Osteoblast (primary cell): ENCODE measurements around the gene SERTAD2. TPM values are rescaled to one million over a fixed set of nuclear protein-coding genes. Genes with fewer than 3 reads are reported as not detected.

Source experiments
- DNase-seq: peaks from one replicate; pipeline ENCODE4 v3.0.0; 2011; ENCODE audit warnings: low spot score, mixed read lengths; ENCODE audit not compliant: insufficient read length; ENCODE audit errors: missing footprints
- H2AFZ ChIP-seq: 2 replicates; pipeline ENCODE4 v1.6.0; 2011; ENCODE audit warnings: mild to moderate bottlenecking, low read length
- H3K27ac ChIP-seq: 2 replicates; pipeline ENCODE4 v1.5.1; 2011; ENCODE audit warnings: mild to moderate bottlenecking, low read depth, low read length, moderate library complexity
- H3K27me3 ChIP-seq: 2 replicates; pipeline ENCODE4 v1.6.0; 2012; ENCODE audit warnings: mild to moderate bottlenecking, control low read depth, inconsistent platforms, low read length, moderate library complexity; ENCODE audit not compliant: insufficient read depth
- H3K36me3 ChIP-seq: 2 replicates; pipeline ENCODE4 v1.5.1; 2011; ENCODE audit warnings: mild to moderate bottlenecking, low read length, control low read depth, moderate library complexity; ENCODE audit not compliant: insufficient read depth
- H3K4me1 ChIP-seq: 2 replicates; pipeline ENCODE4 v1.5.1; 2011; ENCODE audit warnings: mild to moderate bottlenecking, low read length, control low read depth, moderate library complexity; ENCODE audit not compliant: insufficient read depth
- H3K4me2 ChIP-seq: 2 replicates; pipeline ENCODE4 v1.6.0; 2011; ENCODE audit warnings: mild to moderate bottlenecking, low read length; ENCODE audit not compliant: insufficient read depth
- H3K4me3 ChIP-seq: fragments of 200-600 bp; sonication (generic); 3 replicates; pipeline ENCODE4 v1.5.1; 2012; ENCODE audit warnings: mild to moderate bottlenecking, low read length, inconsistent platforms; ENCODE audit not compliant: insufficient read depth
- H3K79me2 ChIP-seq: 2 replicates; pipeline ENCODE4 v1.6.0; 2012; ENCODE audit warnings: mild to moderate bottlenecking, low read length, control low read depth, inconsistent platforms; ENCODE audit not compliant: insufficient read depth
- H3K9me3 ChIP-seq: 2 replicates; pipeline ENCODE4 v1.5.1; 2011; ENCODE audit warnings: low read depth, low read length, control low read depth
- H4K20me1 ChIP-seq: 2 replicates; pipeline ENCODE4 v1.6.0; 2012; ENCODE audit warnings: mild to moderate bottlenecking, low read length, control low read depth; ENCODE audit not compliant: insufficient read depth
- CTCF ChIP-seq: IDR thresholded peaks from 2 replicates; pipeline ENCODE4 v1.5.1; 2011; ENCODE audit warnings: mild to moderate bottlenecking, low read depth, low read length, moderate library complexity; ENCODE audit errors: extremely low read depth
- total RNA-seq: library from RNA; depleted of rRNA; stranded (reverse); fragments of >200 nt; gene quantifications from 2 replicates; pipeline ENCODE4 v1.2.3, GENCODE V29; 2012

Gene SERTAD2
- total RNA-seq, 1 donor, result 24.6 TPM

GRCh38 chr2:64637000-64637635 is 16.6 kb downstream of the SERTAD2 start:
- no peak overlapping the region for H3K4me3 ChIP-seq
- no peaks in the 10 kb centered on the region for H3K27me3 ChIP-seq
- DNase-seq, result no peak

GRCh38 chr2:64635976-64636911 is 17.5 kb downstream of the SERTAD2 start:
- Histone ChIP-seq H3K4me1 (peaks cover 34% of the 10 kb centered on the region), H3K27me3 (no peaks in the 10 kb centered on the region), H3K27ac (no peak overlapping the region), H3K4me2 (no peak overlapping the region), H3K79me2 (peaks cover 100% of the 10 kb centered on the region), H2AFZ (no peak overlapping the region), H3K4me3 (no peak overlapping the region), H4K20me1 (peaks cover 100% of the 10 kb centered on the region), H3K9me3 (no peaks in the 10 kb centered on the region), H3K36me3 (peaks cover 72% of the 10 kb centered on the region)
- no peak for TF ChIP-seq CTCF
- DNase-seq, result no peak

More at GRCh38 chr2:64637000-64637635, 16.6 kb downstream of the SERTAD2 start:
- Histone ChIP-seq H3K4me1 (peaks cover 42% of the 10 kb centered on the region), H3K9me3 (no peaks in the 10 kb centered on the region), H4K20me1 (peaks cover 100% of the 10 kb centered on the region), H3K36me3 (peaks cover 70% of the 10 kb centered on the region), H3K4me2 (no peak overlapping the region), H3K79me2 (peaks cover 100% of the 10 kb centered on the region), H3K27ac (peak overlapping the region; percentile 21), H2AFZ (no peak overlapping the region)
- TF ChIP-seq CTCF, result no peak

- Histone ChIP-seq H3K9me3 (no peaks in the 10 kb centered on the region), H3K4me2 (no peak overlapping the region), H3K36me3 (peaks cover 83% of the 10 kb centered on the region), H3K4me3 (no peak overlapping the region), H3K4me1 (peaks cover 19% of the 10 kb centered on the region), H3K27ac (no peak overlapping the region), H3K27me3 (no peaks in the 10 kb centered on the region), H4K20me1 (peaks cover 99% of the 10 kb centered on the region), H2AFZ (no peak overlapping the region), H3K79me2 (peaks cover 98% of the 10 kb centered on the region)
- no peak for TF ChIP-seq CTCF
- DNase-seq, result no peak
Observed at GRCh38 chr2:64634345-64635267, 19.1 kb downstream of the SERTAD2 start.
